ENCODE data around the gene MEG3. TPM values are rescaled to one million over a fixed set of nuclear protein-coding genes. Genes with fewer than 3 reads are reported as not detected.

MEG3 gene
- total RNA-seq, 4 donors from 2014 or later: 5.0 to 28.9 (median 10.2) TPM

DNA sequence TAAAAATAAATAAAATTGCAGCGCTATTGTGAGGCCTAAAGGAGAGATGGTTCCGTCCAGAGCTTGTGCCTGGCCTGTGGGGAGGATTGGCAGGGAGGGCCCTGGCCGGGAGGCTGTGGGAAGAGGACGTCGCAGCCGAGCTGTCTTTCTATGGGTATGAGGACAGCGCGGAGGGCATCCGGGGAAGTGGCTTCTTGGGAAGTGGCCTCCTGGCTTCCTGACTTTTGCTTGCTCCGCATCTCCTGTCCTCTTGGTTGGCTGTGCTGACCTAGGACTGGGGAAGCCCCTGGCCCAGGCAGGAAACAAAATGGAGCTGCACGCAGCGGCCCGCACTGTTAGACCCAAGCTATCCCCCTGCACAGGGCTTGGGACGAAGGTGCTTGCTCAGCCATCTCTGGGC is 22.2 kb upstream of the MEG3 start:
- Histone ChIP-seq H3K4me3 (no peak overlapping the region), H3K27me3 (peaks cover 6% of the 10 kb centered on the region), H3K4me1 (no peaks in the 10 kb centered on the region), H3K27ac (no peak overlapping the region), H3K9me3 (no peaks in the 10 kb centered on the region), H3K36me3 (no peaks in the 10 kb centered on the region)
- no peak for TF ChIP-seq EP300 (IDR thresholded peaks at IDR 0.05)
- no peak for TF ChIP-seq POLR2AphosphoS5 (IDR thresholded peaks at IDR 0.05)
- TF ChIP-seq, protein P1, sequence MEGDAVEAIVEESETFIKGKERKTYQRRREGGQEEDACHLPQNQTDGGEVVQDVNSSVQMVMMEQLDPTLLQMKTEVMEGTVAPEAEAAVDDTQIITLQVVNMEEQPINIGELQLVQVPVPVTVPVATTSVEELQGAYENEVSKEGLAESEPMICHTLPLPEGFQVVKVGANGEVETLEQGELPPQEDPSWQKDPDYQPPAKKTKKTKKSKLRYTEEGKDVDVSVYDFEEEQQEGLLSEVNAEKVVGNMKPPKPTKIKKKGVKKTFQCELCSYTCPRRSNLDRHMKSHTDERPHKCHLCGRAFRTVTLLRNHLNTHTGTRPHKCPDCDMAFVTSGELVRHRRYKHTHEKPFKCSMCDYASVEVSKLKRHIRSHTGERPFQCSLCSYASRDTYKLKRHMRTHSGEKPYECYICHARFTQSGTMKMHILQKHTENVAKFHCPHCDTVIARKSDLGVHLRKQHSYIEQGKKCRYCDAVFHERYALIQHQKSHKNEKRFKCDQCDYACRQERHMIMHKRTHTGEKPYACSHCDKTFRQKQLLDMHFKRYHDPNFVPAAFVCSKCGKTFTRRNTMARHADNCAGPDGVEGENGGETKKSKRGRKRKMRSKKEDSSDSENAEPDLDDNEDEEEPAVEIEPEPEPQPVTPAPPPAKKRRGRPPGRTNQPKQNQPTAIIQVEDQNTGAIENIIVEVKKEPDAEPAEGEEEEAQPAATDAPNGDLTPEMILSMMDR (IDR thresholded peaks at IDR 0.05): no peak
- TF ChIP-seq POLR2A (IDR thresholded peaks at IDR 0.05): no peak
- 89% methylated on average over 8 of the region's 14 CpGs for WGBS
- no peak for DNase-seq (ENCODE audit: low spot score in 2 of 2)

DNA sequence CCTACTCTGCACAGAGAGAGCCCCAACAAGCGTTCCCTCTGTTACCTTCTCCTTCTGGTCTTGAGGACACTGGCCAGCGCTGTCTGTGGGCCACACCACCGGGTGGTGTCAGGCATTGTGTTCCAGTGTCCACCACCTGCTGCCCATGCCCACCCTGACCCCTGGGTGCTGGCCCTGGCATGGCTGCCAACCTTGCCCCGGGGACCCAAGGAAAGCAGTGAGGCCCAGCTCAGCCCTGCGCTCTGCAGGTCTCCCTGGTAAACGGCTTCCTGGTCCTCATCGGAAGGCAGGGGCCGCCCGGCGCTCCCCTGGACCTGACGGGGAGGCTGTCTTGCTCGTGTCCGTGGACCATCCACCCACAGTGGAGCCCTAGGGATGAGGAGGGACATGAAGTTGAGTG is 21.8 kb upstream of the MEG3 start:
- Histone ChIP-seq H3K4me3 (no peak overlapping the region), H3K27me3 (peaks cover 6% of the 10 kb centered on the region), H3K9me3 (no peaks in the 10 kb centered on the region), H3K27ac (no peak overlapping the region), H3K4me1 (no peaks in the 10 kb centered on the region), H3K36me3 (no peaks in the 10 kb centered on the region)
- WGBS: 90% methylated on average over 10 of the region's 13 CpGs
- no peak for TF ChIP-seq POLR2A (IDR thresholded peaks at IDR 0.05)
- TF ChIP-seq POLR2AphosphoS5 (IDR thresholded peaks at IDR 0.05): no peak
- DNase-seq (ENCODE audit: low spot score in 2 of 2): no peak

DNA sequence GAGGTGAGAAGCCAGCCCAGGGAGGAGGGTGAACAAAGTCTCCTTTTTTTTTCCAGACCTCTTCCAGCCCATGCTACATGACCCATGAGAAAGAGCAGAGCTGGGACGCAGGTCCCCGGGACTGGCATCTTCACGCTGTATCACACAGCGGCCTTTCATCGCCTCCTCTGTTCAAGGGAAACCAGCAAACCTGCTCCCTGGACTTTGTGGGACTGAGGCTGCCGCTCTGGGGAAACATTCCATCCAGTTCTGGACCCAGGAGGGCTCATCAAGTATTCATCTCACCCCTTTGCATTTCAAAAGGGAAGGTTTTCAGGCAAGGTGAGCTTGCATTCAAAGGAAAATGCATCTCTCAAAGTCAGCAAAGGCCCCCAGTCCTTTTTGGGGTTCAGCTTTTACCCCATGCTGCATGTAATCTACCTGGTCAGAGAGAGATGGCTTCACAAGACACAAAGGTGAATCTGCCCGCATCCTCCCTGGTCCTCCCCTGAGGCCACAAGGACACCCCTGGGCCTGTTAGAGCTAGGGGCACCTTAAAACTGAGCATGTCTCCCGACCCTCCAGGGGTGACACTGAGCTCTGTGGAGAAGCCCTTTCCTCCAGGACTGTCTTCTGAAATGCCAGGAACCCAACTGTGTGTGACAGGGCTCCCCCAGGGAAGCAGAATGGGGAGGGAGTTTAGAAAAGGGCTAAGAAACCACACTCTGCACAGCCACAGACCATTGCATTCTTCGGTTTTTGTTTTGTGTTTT is 21.2 kb upstream of the MEG3 start:
- Histone ChIP-seq H3K27me3 (peaks cover 11% of the 10 kb centered on the region), H3K4me3 (no peak overlapping the region), H3K27ac (no peak overlapping the region), H3K4me1 (no peaks in the 10 kb centered on the region), H3K36me3 (no peaks in the 10 kb centered on the region), H3K9me3 (no peaks in the 10 kb centered on the region)
- WGBS: 87% methylated on average over 9 of the region's 9 CpGs
- DNase-seq (ENCODE audit: low spot score in 2 of 2): no peak
- TF ChIP-seq POLR2AphosphoS5 (IDR thresholded peaks at IDR 0.05) (no peak), EP300 (IDR thresholded peaks at IDR 0.05) (no peak), POLR2A (IDR thresholded peaks at IDR 0.05) (no peak)
- TF ChIP-seq, protein P1 (IDR thresholded peaks at IDR 0.05): no peak

DNA sequence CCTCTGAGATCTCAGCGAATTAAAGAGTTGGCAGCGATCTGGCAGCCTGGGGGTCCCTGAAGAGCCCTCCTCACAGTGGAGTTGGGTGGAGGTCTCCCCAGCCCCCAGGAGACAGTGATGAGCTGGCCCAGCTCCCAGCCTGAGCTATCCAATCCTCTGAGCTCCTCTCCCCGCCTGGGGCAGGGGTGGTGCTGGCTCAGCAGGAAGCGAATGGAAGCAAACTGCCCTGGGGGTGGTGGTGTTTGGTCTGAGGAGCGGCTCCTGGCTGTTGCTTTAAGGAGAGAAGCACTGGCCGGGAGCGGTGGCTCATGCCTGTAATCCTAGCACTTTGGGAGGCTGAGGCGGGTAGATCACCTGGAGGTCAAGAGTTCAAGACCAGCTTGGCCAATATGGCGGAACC is 19.5 kb upstream of the MEG3 start:
- Histone ChIP-seq H3K27me3 (peaks cover 26% of the 10 kb centered on the region), H3K9me3 (no peaks in the 10 kb centered on the region), H3K27ac (no peak overlapping the region), H3K36me3 (no peaks in the 10 kb centered on the region), H3K4me1 (no peaks in the 10 kb centered on the region), H3K4me3 (no peak overlapping the region)
- no peak for TF ChIP-seq POLR2AphosphoS5 (IDR thresholded peaks at IDR 0.05)
- TF ChIP-seq EP300 (IDR thresholded peaks at IDR 0.05): no peak
- TF ChIP-seq POLR2A (IDR thresholded peaks at IDR 0.05): no peak
- TF ChIP-seq, protein P1 (IDR thresholded peaks at IDR 0.05): no peak
- 71% methylated on average over 7 of the region's 9 CpGs for WGBS
- no peak for DNase-seq (ENCODE audit: low spot score in 2 of 2)

DNA sequence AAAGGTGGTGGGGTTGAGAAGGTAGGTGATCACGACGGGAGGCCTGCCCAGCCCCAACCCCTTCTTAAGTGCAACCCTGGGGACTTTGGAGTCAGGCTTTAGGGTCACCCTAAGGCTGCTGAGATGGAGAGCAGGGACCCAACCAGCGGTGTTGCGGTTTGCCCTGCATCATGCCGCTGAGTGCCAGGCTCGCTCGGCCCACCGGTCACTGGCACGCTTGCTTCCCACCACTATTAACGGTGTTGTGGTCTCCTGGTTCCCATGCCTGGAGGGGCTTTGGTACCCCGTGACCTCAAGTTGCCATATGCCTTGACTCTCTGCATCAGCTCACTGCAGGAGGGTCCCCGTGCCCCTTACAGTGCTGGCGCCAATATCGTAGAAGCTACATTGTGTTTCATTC is 18.4 kb upstream of the MEG3 start:
- DNase-seq (ENCODE audit: low spot score in 2 of 2): no peak
- Histone ChIP-seq H3K9me3 (no peaks in the 10 kb centered on the region), H3K4me3 (no peak overlapping the region), H3K27ac (no peak overlapping the region), H3K4me1 (no peaks in the 10 kb centered on the region), H3K36me3 (no peaks in the 10 kb centered on the region), H3K27me3 (peaks cover 31% of the 10 kb centered on the region)
- WGBS: 91% methylated on average over 13 of the region's 14 CpGs
- no peak for TF ChIP-seq POLR2AphosphoS5 (IDR thresholded peaks at IDR 0.05)
- TF ChIP-seq POLR2A (IDR thresholded peaks at IDR 0.05): no peak
- no peak for TF ChIP-seq EP300 (IDR thresholded peaks at IDR 0.05)
- TF ChIP-seq, protein P1 (IDR thresholded peaks at IDR 0.05): no peak

Data from suprapubic skin (tissue), 4 donors.